Measurements from ENCODE around the gene LRRC4C.

The LRRC4C gene

DNA sequence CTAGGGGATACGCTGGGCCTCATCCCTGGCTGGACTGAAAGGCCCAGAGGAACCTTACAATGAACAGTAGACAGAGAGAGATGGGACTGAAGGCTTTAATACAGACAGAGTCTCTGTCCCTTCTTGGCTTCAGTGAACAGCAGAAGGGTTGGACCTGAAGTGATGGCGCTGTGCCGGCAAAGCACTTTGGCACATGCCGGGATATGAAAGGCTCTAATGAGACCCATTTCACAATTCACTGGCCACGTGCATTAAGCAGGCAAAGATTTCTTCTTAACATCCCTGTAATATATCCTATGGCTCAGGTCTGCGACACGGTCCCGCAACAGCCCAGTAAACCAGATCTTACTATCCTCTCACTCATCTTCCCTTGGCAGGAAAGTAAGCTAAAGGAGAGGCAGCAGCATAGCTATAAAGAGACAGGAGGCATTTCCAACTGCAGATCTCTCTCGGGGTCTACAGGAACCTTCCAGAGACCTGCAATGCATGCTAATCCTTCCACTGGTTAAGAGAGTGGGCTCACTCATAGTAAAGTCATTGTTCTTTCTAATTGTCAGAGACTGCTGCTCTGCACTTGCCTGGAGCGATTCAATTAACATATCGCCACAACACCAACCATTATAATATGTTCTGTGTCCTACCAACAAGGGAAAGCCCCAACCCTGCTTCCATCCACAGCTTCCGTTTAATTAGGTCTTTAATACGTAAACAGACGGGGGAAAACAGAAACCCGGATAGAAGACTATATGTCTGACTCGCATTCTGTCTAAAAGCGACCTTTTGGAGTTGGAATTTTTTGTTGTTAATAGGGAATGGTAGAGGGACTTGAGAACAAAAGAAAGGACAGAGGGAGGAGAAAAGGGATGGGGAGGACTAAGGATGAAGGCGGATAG is 1179.0 kb downstream of the LRRC4C start:
- no peak for DNase-seq

DNA sequence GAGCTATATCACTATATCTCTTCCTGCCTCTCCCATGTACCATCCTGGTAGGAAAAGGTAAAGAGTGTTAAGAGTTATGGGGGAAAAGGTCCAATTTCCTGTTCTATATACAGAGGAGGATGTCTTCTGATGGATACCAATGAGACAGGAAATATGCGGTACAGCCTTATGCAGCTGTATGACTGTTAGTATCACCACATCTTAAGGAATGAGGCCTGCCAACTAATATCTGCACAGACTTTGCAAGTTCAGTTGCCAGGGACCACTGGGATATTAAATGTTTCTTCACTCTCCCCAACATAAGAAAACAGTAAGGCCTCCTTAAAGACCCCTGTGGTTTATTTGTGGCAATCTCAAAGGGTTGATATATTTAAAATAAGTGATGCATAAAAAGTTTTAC is 1182.5 kb downstream of the LRRC4C start:
- no peak for DNase-seq

DNA sequence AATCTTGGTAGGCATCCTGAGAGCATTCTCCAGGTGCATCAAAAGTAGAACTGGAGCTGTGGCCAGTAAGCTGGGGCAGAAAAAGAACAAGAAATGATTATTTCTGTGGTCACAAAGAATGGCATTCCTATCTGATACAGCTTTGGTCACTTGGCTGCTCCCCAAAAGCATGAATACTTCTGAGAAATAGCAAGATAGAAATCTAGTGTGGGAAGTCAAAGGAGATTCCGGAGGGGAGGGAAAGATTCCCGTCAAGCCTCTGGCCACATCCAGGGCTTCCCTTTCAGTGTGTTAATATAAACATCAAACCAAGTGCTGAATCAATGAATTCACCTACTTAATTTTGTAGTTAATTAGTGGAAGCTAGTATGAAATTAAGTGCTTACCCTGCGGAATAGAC is 1185.4 kb downstream of the LRRC4C start:
- DNase-seq, result no peak

DNA sequence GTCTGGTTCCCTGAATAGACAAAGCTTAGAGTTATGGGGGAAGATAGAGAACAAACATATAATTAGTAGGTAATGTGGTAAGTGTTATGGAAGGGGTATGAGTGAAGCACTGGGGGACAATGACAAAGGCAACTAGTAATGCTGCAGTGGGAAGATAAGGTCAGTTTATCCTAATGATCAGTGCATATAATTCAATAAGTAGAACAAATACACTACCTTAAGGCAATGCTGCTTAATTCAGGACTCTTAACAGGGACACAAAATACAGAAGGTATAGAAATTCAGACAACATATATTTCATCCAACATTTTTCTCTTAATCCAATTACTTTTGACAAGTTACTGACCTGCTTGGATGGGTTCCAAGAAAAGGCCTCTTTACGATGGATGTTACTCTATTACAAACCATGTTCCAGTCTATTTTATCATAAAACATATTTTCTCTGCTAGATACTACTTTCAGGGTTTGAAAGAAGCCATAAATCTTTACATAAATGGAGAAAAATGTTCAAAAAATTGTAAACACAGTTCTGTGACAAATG is 1186.2 kb downstream of the LRRC4C start:
- no peak for DNase-seq

DNA sequence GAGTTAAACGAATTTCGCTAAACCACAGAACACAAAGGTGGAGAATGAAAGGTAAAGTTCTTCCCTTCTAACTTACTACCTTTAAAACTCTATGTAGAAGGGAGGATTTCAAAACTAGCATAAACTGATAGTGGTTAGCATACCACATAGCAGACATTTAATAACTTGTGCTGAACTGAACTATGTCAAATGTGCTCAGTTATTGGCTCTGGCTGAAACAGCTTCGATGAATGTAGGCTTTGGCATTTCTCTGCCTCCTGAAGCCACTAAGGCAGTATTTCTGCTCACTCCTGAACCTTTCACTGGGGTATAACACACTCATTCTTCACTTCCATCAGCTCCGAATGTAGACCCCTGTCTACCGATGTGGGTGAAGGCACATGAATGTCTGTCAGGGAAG is 1188.1 kb downstream of the LRRC4C start:
- DNase-seq, result no peak

DNA sequence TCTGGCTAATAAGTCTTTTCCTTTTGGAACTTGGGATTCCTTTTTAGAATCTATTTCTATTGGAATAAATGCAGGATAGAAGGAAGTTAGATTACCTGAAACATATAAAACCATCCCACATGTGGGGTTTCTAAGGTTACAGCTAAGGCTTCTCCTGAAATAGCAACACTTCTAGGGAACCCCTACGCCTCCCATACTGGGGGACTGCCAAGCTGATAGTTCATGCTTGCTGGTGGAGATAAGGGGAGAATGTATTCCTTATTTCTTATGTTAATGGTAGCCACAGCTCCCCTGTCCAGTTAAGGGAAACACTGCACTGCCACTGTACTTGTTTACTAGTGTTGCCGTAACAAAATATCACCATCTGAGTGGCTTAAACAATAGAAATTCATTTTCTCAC is 1189.6 kb downstream of the LRRC4C start:
- DNase-seq, result no peak

DNA sequence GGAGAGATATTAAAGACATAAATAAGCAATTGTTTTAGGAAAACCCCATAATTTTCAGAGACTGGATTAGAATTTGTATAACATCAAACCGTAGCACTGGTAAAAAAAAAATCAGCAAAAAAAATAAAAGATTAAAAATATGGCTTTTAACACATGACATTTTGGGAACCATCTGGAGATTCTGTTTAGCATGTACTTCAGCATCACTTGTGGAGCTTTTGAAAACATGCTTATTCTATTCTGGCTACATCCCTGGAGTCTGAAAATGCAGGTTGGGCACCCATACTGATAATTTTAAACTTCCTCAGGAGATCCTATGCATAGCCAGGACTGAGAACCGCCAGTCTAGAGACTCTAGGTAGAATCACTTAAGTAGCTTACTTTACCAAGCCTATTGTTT is 1190.9 kb downstream of the LRRC4C start:
- no peak for DNase-seq

DNA sequence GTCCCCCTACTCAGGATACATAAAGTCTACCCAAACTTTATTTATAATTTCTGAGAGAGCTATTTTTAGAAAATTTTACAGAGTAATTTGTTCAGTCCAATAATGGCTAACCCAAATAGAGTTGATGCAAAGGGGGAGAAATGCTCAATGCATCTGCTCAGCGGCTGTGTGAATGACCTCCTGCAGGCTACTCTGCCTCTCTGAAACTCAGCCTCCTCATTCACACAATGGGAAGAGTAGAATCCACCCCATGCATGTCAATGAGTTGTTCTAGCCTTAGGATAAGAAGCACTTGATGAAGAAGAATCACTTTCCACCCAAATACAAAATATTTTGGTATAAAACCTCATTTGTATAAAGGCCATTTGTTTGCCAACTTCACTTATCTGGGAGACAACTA is 1204.0 kb downstream of the LRRC4C start:
- no peak for DNase-seq

DNA sequence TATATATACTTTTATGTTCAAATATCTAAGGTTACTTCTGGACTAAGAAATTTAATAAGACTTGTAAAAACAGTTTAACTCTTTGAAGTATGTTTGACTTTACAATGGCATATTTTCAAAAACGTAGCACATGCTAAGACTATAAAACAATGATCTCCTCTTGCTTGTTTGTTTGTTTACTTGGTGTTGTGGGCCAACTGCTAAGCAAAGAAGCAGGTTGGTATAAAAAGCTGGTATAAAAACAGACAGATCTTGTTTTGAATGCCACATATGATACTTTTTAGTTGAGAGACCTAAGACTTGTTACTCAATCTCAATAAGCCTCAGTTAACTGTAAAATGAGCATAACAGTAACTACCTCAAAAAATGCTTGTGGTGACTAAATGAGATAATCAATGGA is 1206.3 kb downstream of the LRRC4C start:
- DNase-seq, result no peak

DNA sequence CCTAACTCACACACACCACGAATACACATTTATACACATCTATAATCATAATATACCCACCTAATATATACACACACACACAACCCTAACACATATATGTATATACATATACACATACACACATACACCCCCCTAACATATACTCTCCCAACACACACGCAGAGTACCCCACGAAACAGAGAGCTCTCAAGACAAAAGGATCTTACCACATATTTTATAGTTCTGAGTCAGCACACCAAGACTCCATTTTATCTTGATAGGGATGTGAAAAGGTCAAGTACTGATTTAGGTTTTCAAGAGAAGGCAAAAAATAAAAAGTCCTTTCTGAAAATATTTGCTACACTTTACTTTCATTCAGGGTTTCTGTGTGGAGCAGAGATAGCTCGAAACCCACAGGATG is 1207.2 kb downstream of the LRRC4C start:
- DNase-seq, result no peak

DNA sequence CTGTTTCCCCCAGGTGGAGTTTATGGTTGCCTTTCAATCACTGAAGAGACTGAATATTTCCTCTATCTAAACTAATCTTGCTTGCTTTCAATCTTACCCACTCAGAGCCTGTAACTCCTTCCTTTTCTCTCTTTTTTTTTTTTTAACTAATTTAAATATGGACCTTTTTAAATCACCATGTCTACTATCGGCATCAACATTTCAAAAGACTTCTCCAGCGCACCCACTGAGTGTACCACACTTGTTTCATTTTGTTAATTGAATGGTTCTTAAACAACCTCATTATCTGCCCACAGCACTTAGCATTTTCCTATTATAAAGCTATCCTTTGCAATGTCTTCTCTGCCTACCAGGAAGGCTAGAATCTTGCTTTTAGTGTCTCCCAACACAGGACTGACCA is 1212.5 kb downstream of the LRRC4C start:
- no peak for DNase-seq

DNA sequence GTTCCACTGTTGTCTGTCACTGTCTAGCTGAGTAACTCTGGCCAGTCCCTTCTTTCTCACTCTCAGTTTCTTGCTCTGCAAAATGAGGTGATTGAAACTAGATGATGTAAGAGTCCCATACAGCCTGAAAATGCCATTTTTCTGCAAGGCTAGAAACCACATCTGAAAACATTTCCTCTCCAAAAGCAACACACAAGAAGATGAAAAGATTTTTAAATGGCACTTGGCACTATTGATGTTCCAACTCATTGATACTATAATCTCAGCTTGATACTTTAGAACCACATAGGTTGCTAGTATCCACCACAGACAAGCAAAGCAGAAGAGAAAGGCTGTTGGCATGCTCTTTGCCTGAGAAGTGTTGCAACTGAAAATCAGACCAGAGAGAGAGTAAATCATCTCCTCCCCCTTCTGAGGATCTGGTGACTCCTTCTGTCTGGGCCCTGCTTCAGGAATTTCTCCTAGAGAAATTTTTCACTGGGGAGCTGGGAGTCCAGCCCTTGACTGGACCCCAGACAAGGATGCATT is 1217.9 kb downstream of the LRRC4C start:
- DNase-seq, result no peak

DNA sequence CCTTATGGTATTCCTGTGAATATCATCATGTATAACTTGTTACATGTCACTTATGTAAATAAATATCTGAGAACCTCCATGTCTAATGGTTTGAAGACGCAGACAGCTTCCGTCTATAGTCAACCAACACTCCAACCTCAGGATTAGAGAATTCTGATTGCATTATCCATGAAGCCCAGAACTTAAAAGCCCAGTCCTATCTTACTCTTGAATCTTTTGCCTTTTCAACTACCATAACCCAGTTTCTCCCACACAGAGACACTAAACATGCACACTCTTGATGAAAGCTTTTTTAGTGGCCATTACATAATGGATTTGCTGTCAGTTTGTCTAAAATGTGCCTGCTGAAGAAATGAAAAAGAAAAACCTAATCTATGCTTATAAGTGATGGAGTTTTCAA is 1219.2 kb downstream of the LRRC4C start:
- DNase-seq, result no peak

DNA sequence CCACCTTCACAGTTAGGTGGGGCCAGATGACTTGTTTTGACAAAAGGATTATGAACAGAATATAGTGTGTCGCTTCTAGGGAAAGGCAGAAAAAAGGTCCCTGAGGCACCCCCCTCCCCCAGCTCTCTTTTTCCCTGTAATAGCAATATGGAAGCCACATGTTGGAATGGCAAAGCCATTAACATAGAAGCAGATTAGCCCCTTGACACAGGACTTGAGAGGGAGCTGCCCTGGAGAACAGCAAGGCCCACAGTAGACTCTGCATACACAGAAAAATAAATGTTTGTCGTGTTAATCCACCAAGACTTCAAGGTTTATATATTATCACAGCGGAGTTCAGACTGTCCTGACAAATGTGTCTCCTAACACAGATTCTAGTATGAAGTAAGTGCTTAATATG is 1222.9 kb downstream of the LRRC4C start:
- no peak for DNase-seq

DNA sequence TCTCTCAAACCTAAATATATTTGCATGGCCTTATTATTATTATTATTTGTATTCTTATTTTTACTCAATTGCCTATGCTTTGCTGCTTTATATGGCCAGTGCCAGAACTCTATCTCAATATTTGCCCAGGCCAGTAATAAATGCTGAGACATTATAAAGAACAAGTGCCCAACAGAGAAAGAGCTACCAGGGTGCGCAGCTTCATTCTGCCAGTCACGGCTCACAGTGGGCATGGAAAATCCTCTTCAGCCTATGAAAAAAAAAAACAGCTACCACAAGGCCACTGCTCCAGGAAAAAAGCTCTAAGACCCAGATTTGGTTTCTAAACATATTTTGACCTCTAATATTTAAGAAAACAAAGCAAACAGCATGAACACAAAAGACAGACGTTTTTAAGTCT is 1223.6 kb downstream of the LRRC4C start:
- DNase-seq, result no peak

DNA sequence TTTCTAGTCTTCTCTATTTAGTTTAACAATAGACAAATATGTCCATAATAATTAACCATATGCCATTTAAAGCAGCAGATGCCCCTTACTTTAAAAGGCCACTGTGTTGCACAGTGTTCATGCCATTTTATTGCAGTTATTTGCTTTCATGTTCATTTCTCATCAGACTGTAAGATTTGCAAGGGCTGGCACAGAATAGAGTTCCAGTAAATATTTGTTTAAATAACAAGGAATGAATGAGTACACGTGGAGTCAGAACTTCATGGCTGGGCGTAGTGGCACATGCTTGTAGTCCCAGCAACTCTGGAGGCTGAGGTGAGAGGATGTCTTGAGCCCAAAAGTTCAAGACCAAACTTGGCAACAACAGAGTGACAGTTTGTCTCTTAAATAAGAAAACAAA is 1228.6 kb downstream of the LRRC4C start:
- DNase-seq, result no peak

DNA sequence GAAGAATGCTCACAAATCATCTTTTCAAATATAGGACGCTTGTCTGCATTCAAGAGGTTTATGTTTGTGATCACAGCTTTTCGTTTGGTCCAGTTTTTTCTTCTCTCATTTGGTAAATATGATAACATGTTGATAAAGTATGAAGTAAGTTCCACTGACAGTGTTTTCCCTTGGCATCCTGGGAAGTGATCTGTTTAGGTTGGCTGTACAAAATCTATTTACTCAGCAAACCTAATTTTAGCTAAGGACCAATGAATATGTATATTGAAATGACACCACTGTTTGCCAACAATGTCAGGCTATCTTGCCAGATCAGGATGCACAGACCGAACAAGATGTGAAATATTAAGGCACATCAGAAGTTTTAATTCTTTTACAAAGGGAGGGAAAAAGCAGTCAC is 1230.8 kb downstream of the LRRC4C start:
- DNase-seq, result no peak

DNA sequence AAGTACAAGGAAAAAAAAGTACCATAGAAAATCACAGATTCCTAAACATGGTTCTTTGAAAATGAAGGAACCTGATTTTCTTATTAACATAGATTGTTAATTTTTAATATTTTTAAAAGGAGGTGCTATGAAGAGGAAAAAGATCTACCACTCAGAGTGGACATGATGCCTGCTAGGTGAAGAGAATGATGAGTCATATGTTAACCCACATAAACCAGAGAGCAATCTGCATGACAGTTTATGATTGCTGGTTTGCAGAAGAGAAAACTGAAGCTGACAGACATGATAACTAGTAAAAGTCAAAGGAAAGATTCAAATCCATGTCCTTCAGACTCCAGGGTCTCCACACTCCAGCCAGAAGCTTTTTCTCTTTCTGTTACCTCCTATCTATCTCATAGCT is 1231.7 kb downstream of the LRRC4C start:
- DNase-seq, result no peak

DNA sequence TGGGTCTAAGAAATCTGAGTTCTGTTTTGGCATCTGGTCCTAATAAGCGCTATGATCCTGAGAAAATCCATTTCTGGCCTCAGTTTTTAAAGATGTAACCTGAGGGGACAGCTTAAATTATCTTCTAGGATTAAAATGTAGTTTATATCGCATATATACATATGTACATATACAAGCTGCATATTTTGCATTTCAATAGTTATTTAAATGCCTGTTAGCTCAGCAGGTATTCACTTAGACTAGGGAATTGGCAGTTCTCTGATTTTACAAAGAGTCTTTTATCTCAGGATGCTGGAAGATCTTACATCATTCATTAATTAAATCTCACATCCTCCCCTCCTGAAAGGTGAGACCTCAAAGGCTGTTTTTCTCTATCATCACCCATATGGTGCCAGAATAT is 1232.8 kb downstream of the LRRC4C start:
- no peak for DNase-seq

DNA sequence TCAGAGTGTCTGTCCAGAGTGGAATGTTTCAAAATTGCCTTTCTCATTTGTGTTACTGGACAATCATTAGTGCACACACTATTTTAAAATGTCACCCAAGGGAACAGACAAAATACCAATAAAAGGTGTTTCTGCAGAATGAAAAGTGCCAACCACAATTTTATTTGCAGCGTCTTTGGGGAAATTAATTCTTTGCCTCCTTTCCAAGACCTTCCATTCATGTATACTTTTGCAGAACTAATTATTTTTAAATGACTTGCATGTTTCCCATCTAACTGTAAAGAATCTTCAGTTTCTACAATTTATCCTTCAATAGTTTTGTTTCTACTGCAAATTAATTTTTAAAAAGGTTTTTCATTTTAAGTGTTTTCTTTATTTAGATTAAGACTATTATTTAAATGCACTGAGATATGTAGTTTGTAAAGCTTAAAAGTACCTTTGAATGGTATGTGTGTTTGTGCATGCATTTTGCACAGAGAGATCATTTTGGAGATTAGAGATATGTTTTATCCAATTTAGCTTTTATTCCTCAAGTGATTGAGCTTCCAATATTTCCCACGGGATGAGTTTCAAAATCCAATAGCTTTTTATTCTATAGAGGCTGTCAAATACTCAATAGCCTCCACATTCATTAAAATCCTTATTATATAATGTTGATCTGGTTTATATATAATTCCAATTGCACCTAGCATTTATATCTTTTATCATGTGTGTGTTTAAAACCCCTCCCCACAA is 1235.7 kb downstream of the LRRC4C start:
- no peak for DNase-seq

DNA sequence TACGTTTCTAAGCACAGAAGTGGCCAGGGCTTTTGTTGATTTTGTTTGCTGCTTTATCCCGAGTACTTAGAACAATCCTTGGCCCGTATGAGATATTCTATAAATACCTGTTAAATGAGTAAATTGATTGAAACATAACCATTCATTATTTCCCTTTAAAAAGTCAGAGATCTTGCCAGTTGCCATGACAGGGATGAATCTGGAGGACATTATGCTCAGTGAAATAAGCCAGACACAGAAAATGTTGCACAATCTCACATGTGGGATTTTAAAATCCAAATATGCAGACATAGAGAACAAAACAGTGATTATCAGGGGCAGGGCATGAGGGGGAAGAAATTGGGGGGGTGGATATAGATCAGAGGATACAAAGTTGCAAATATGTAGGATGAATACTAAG is 1240.1 kb downstream of the LRRC4C start:
- DNase-seq, result no peak

DNA sequence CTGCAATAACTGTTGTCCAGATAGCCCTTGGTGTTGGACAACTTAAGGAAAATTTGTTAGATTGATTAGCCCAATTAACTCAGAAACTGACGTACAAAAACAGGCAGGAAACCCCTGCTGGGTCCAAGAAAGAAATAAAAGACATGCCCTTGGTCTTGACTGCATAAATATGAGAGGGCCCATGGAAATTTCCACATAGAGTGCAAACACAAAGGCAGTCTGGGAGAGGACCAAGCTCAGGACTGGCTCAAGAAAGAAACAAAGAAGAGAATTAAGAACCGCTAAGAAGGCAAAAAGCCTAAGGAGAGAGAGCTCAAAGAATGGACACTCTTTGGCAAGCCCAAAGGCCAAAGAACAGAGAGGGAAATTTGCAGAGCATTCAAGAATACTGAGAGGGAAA is 1243.9 kb downstream of the LRRC4C start:
- DNase-seq, result no peak

DNA sequence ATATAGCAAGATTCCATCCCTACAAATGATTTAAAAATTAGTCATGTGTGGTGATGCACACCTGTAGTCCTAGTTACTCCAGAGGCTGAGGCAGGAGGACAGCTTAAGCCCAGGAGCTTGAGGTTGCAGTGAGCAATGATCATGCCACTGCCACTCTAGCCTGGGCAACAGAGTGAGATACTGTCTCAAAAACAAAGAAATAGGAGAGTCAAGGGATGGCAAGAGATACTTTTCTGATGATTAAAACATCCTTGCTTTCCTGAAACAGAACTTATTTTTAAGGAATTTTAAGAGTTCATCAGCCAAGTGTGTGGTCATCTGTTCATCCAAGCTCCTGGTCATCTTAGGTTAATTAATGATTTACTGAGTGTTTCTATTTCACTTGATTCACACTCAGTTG is 1252.0 kb downstream of the LRRC4C start:
- no peak for DNase-seq

DNA sequence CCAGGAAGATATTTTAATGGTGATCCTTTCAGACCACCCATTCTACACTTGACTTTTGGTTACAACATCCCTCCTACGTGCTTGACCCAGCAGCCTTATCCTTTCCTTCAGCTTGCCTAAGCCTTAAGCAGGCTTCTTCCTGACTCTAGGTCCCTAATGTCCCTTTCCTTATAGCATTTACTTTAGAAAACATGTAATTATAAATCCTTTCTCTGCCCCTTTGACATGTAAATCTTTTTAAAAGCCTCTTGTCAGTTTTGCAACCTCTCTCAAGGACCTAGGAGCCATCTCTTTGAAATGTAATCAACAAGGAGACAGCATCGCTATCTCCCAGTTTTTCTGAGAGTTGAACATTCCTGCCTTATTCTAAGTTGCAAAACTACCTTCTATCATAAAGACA is 1255.2 kb downstream of the LRRC4C start:
- DNase-seq, result no peak
